ENCODE results near the gene IGHMBP2.
"Not testable (repeated sequence)": the region's sequence is repeated elsewhere in the genome, so short reads cannot be mapped to it uniquely, and the experiment has no call there.

The IGHMBP2 gene

DNA sequence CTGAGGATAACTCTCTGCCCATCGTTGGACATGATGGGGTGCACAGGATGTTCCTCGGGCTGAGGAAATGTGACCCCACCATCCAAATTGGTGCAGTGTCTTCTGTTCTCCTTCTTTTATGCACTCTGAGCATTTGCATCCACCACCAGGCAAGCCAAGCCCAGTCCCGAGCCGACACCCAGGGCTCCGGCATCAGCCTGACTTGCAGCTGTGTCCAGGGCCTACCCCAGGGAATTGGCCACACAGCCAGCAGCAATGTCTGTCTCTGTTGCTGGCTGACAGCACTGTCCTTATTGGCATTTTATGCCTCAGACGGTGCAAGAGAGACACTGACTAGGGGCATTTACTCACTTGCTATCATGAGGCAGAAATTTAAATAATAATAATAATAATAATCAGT is 36.6 kb upstream of the IGHMBP2 start:
- H3K4me3 ChIP-seq (ENCODE audit: low read depth, low read length), result no peak overlapping the region
- H3K4me1 ChIP-seq (ENCODE audit: control insufficient read depth, insufficient read depth, low read length, unreplicated experiment), result peaks cover 4% of the 10 kb centered on the region
- no peak overlapping the region for H2AFZ ChIP-seq (ENCODE audit: low read length, unreplicated experiment)
- H3K36me3 ChIP-seq (ENCODE audit: insufficient read depth, low read length), result no peaks in the 10 kb centered on the region
- H3K27ac ChIP-seq (ENCODE audit: low read depth, low read length), result no peak overlapping the region
- H3K79me2 ChIP-seq (ENCODE audit: control insufficient read depth, insufficient read depth, low read length, unreplicated experiment), result no peaks in the 10 kb centered on the region
- no peaks in the 10 kb centered on the region for H3K27me3 ChIP-seq (ENCODE audit: insufficient read depth, low read length)

- H3K36me3 ChIP-seq (ENCODE audit: insufficient read depth, low read length), result no peaks in the 10 kb centered on the region
- no peak overlapping the region for H2AFZ ChIP-seq (ENCODE audit: low read length, unreplicated experiment)
- H3K79me2 ChIP-seq (ENCODE audit: control insufficient read depth, insufficient read depth, low read length, unreplicated experiment), result no peaks in the 10 kb centered on the region
- peaks cover 4% of the 10 kb centered on the region for H3K4me1 ChIP-seq (ENCODE audit: control insufficient read depth, insufficient read depth, low read length, unreplicated experiment)
- no peak overlapping the region for H3K27ac ChIP-seq (ENCODE audit: low read depth, low read length)
- H3K4me3 ChIP-seq (ENCODE audit: low read depth, low read length), result no peak overlapping the region
- H3K27me3 ChIP-seq (ENCODE audit: insufficient read depth, low read length), result no peaks in the 10 kb centered on the region
These were observed 35.4 kb upstream of the IGHMBP2 start for GRCh38 chr11:68868221-68868835.

DNA sequence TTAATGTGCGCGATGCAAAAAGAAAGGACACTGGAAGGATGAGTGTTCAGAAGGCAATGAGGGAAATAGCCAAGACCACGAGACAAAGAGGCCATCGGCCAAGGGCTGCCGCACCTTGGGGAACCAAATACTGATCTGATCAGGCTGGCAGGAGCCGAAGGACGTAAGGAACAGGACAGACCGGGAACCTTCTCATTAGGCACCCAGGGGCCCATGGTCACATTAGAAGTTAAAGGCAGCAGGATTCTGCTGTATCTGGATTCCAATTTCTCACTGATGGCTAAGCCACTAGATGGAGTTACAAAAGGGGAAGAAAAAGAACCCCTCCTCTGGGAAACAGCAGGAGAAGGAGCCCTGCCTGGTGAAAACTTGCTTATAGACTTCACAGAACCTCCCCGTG is 33.2 kb upstream of the IGHMBP2 start:
- peaks cover 4% of the 10 kb centered on the region for H3K4me1 ChIP-seq (ENCODE audit: control insufficient read depth, insufficient read depth, low read length, unreplicated experiment)
- peak overlapping the region; percentile 37 for H2AFZ ChIP-seq (ENCODE audit: low read length, unreplicated experiment)
- no peak overlapping the region for H3K27ac ChIP-seq (ENCODE audit: low read depth, low read length)
- H3K27me3 ChIP-seq (ENCODE audit: insufficient read depth, low read length), result no peaks in the 10 kb centered on the region
- H3K4me3 ChIP-seq (ENCODE audit: low read depth, low read length), result peak overlapping the region; percentile 71
- no peaks in the 10 kb centered on the region for H3K79me2 ChIP-seq (ENCODE audit: control insufficient read depth, insufficient read depth, low read length, unreplicated experiment)
- H3K36me3 ChIP-seq (ENCODE audit: insufficient read depth, low read length), result no peaks in the 10 kb centered on the region

- Histone ChIP-seq H3K27ac (ENCODE audit: low read depth, low read length) (no peak overlapping the region), H3K4me1 (ENCODE audit: control insufficient read depth, insufficient read depth, low read length, unreplicated experiment) (peaks cover 4% of the 10 kb centered on the region), H3K36me3 (ENCODE audit: insufficient read depth, low read length) (no peaks in the 10 kb centered on the region), H3K27me3 (ENCODE audit: insufficient read depth, low read length) (no peaks in the 10 kb centered on the region), H2AFZ (ENCODE audit: low read length, unreplicated experiment) (no peak overlapping the region), H3K79me2 (ENCODE audit: control insufficient read depth, insufficient read depth, low read length, unreplicated experiment) (no peaks in the 10 kb centered on the region), H3K4me3 (ENCODE audit: low read depth, low read length) (no peak overlapping the region)
These were observed 31.3 kb upstream of the IGHMBP2 start for GRCh38 chr11:68872216-68873003.

GRCh38 chr11:68878022-68878421 is 25.7 kb upstream of the IGHMBP2 start:
- no peaks in the 10 kb centered on the region for H3K79me2 ChIP-seq (ENCODE audit: control insufficient read depth, insufficient read depth, low read length, unreplicated experiment)
- no peak overlapping the region for H3K4me3 ChIP-seq (ENCODE audit: low read depth, low read length)
- no peaks in the 10 kb centered on the region for H3K4me1 ChIP-seq (ENCODE audit: control insufficient read depth, insufficient read depth, low read length, unreplicated experiment)
- no peak overlapping the region for H2AFZ ChIP-seq (ENCODE audit: low read length, unreplicated experiment)
- H3K36me3 ChIP-seq (ENCODE audit: insufficient read depth, low read length), result no peaks in the 10 kb centered on the region
- H3K27ac ChIP-seq (ENCODE audit: low read depth, low read length), result no peak overlapping the region
- H3K27me3 ChIP-seq (ENCODE audit: insufficient read depth, low read length), result no peaks in the 10 kb centered on the region

DNA sequence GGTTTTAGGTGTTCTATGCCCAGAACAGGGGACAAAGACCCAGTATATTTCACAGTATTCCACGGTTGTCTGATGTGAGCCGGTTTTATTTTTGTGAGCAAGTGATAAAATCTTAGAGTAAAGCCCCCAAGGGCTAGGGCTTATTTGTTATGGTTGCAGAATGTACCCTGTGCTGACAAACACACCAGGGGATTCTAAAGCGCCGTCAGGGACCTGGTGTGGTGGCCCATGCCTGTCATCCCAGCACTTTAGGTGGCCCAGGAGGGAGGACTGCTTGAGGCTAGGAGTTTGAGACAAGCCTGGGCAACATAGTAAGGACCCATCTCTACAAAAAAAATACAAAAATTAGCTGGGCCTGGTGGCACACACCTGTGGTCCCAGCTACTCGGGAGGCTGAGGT is 22.8 kb upstream of the IGHMBP2 start:
- no peaks in the 10 kb centered on the region for H3K4me1 ChIP-seq (ENCODE audit: control insufficient read depth, insufficient read depth, low read length, unreplicated experiment)
- H3K4me3 ChIP-seq (ENCODE audit: low read depth, low read length), result no peak overlapping the region
- no peaks in the 10 kb centered on the region for H3K36me3 ChIP-seq (ENCODE audit: insufficient read depth, low read length)
- H3K27me3 ChIP-seq (ENCODE audit: insufficient read depth, low read length), result no peaks in the 10 kb centered on the region
- H3K79me2 ChIP-seq (ENCODE audit: control insufficient read depth, insufficient read depth, low read length, unreplicated experiment), result no peaks in the 10 kb centered on the region
- no peak overlapping the region for H2AFZ ChIP-seq (ENCODE audit: low read length, unreplicated experiment)
- H3K27ac ChIP-seq (ENCODE audit: low read depth, low read length), result no peak overlapping the region

- Histone ChIP-seq H3K27ac (ENCODE audit: low read depth, low read length) (no peak overlapping the region), H2AFZ (ENCODE audit: low read length, unreplicated experiment) (no peak overlapping the region), H3K4me1 (ENCODE audit: control insufficient read depth, insufficient read depth, low read length, unreplicated experiment) (no peaks in the 10 kb centered on the region), H3K4me3 (ENCODE audit: low read depth, low read length) (no peak overlapping the region), H3K27me3 (ENCODE audit: insufficient read depth, low read length) (no peaks in the 10 kb centered on the region), H3K36me3 (ENCODE audit: insufficient read depth, low read length) (no peaks in the 10 kb centered on the region), H3K79me2 (ENCODE audit: control insufficient read depth, insufficient read depth, low read length, unreplicated experiment) (no peaks in the 10 kb centered on the region)
These were observed 22.4 kb upstream of the IGHMBP2 start for GRCh38 chr11:68881320-68881719.

DNA sequence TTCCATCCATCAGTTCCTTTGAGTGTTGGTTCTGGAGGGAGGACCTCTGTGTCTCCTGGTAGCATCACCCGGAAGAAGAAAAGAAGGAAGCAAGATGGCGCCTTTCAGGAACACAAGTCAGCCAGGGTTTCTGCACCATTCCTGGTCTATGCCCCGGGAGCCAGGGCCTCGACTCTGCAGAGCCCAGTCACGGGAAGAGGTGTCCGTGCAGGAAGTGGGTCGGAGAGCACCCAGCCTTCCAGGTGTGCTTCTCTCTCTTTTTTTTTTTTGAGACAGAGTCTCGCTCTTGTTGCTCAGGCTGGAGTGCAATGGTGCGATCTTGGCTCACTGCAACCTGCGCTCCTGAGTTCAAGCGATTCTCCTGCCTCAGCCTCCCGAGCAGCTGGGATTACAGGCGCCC is 21.3 kb upstream of the IGHMBP2 start:
- Histone ChIP-seq H3K4me3 (ENCODE audit: low read depth, low read length) (no peak overlapping the region), H2AFZ (ENCODE audit: low read length, unreplicated experiment) (no peak overlapping the region), H3K4me1 (ENCODE audit: control insufficient read depth, insufficient read depth, low read length, unreplicated experiment) (no peaks in the 10 kb centered on the region), H3K27me3 (ENCODE audit: insufficient read depth, low read length) (no peaks in the 10 kb centered on the region), H3K36me3 (ENCODE audit: insufficient read depth, low read length) (no peaks in the 10 kb centered on the region), H3K27ac (ENCODE audit: low read depth, low read length) (no peak overlapping the region), H3K79me2 (ENCODE audit: control insufficient read depth, insufficient read depth, low read length, unreplicated experiment) (no peaks in the 10 kb centered on the region)

GRCh38 chr11:68884827-68885226 is 18.9 kb upstream of the IGHMBP2 start:
- H3K36me3 ChIP-seq (ENCODE audit: insufficient read depth, low read length), result not testable (repeated sequence)

GRCh38 chr11:68889948-68890446 is 13.7 kb upstream of the IGHMBP2 start:
- Histone ChIP-seq H2AFZ (ENCODE audit: low read length, unreplicated experiment) (no peak overlapping the region), H3K79me2 (ENCODE audit: control insufficient read depth, insufficient read depth, low read length, unreplicated experiment) (no peaks in the 10 kb centered on the region), H3K4me1 (ENCODE audit: control insufficient read depth, insufficient read depth, low read length, unreplicated experiment) (peaks cover 20% of the 10 kb centered on the region), H3K27ac (ENCODE audit: low read depth, low read length) (peak overlapping the region; percentile 81), H3K36me3 (ENCODE audit: insufficient read depth, low read length) (peaks cover 13% of the 10 kb centered on the region; the same call in 1 of the 2 replicates), H3K27me3 (ENCODE audit: insufficient read depth, low read length) (no peaks in the 10 kb centered on the region), H3K4me3 (ENCODE audit: low read depth, low read length) (no peak overlapping the region)

More at GRCh38 chr11:68884827-68885226, 18.9 kb upstream of the IGHMBP2 start:
- H3K27me3 ChIP-seq (ENCODE audit: insufficient read depth, low read length); H2AFZ ChIP-seq (ENCODE audit: low read length, unreplicated experiment); H3K79me2 ChIP-seq (ENCODE audit: control insufficient read depth, insufficient read depth, low read length, unreplicated experiment); H3K4me3 ChIP-seq (ENCODE audit: low read depth, low read length); H3K27ac ChIP-seq (ENCODE audit: low read depth, low read length); H3K4me1 ChIP-seq (ENCODE audit: control insufficient read depth, insufficient read depth, low read length, unreplicated experiment): not testable (repeated sequence)

Data from ACC112 (cell line).